ES-I3 (cell line): ENCODE data around the gene PLCXD1.
A peak's percentile ranks its signal among the peaks of the same experiment; 100 is the strongest.
"Not testable (repeated sequence)": the region's sequence is repeated elsewhere in the genome, so short reads cannot be mapped to it uniquely, and the experiment has no call there.

ENCODE experiments used
- H3K36me3 ChIP-seq: 2 replicates; pipeline ENCODE4 v1.6.1; 2013; ENCODE audit warnings: mild to moderate bottlenecking, low read length, control low read depth, moderate library complexity; ENCODE audit not compliant: insufficient read depth
- H3K4me1 ChIP-seq: 2 replicates; pipeline ENCODE4 v1.6.1; 2013; ENCODE audit warnings: mild to moderate bottlenecking, control low read depth, low read length; ENCODE audit not compliant: insufficient read depth
- H3K9ac ChIP-seq: 2 replicates; pipeline ENCODE4 v1.6.1; 2013; ENCODE audit warnings: low read depth, mild to moderate bottlenecking, low read length, moderate library complexity
- H3K9me3 ChIP-seq: 2 replicates; pipeline ENCODE4 v1.6.1; 2013; ENCODE audit warnings: mild to moderate bottlenecking, low read length, moderate library complexity; ENCODE audit not compliant: control insufficient read depth, insufficient read depth

Gene PLCXD1

DNA sequence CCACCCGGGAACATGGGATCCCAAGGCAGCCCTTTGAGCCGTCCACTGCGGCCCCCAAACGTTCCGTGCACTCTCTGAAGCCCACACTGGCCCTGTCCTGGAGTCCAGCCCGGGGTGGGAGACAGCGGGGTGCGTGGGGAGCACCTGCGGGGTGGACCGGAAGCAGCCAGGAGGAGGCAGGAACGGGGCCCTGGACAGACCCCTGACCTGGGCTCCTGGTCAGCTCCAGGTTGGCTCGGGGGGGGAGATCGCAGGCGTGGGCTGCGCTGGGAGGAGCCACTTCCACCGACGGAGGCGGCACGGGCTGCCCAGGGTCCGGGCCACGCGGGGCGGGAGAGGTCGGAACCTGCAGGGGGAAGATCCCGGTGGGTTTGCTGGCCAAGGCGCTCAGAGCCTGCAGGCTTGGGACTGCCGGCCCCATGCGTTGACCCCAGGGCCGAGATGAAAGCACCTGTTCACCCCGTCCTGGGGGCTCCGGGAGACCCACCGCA, 5.7 kb upstream of the PLCXD1 start:
- H3K9ac ChIP-seq = peak overlapping the region; percentile 70; the same call in 1 of the 2 replicates

DNA sequence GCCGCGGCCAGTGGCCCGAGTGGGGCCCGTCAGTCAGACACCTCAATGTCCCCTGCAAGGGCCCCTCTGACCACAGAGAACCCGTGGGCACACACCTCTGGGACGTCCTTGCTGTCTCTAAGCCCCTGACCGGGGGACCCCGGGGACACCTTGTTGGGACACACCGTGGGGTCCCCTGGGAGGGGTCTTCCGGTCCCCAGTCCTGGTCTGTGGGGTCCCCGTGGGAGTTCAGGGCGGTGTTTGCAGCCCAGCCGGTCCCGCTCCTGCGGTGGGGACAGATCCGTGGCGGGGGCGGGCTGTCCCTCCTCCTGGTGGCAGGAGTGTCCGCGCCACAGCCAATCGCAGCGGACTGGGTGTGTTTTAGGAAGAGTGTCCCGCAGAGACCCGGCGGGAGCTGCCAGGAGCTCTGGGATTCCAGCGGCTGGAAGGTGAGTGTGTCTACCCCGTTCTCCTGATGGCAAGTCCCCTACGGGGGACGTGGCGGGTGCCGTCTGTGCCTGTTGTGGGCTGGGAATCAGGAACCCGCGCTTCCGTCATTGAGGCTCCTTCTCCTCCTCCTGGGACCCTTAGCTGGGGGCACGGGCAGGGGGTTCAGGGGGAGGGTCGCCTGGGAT, 5.1 kb upstream of the PLCXD1 start:
- peak overlapping the region; percentile 70 for H3K9ac ChIP-seq

More for the DNA sequence above, 5.7 kb upstream of the PLCXD1 start:
- no peaks in the 10 kb centered on the region for H3K36me3 ChIP-seq
- no peaks in the 10 kb centered on the region for H3K9me3 ChIP-seq
- H3K4me1 ChIP-seq = peaks cover 15% of the 10 kb centered on the region; the same call in 1 of the 2 replicates

DNA sequence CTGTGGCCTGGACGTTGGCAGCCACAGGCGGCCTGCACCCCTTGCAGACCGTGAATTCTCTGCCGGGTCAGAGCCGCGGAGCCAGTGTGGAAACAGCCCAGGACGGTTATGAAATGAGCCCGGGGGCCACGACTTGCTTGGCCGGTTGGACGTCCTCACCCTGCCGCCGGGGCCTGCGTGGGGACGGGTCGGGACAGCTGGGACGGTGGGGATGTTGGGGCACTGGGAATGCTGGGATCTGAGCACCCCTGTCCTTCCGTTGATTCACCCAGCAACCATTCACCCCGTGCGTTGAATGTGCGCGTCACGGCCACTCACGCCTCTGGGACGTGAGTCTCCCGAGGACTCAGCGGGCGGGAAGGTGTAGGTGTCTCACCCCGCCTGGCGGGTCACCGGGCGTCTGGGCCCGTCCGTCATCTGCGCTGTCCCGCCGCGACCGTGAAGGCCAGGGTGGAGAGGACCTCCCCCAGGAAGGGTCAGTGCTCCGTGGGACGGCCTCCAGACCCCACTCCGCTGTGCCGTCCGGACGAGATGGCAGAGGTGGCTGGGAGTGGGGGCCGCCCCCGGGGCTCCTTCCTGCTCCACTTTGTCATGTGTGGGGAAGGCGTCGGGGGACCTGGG, 4.5 kb upstream of the PLCXD1 start:
- no peaks in the 10 kb centered on the region for H3K9me3 ChIP-seq
- peaks cover 11% of the 10 kb centered on the region; the same call in 1 of the 2 replicates for H3K4me1 ChIP-seq
- H3K36me3 ChIP-seq = no peaks in the 10 kb centered on the region
- peak overlapping the region; percentile 70 for H3K9ac ChIP-seq

More for the DNA sequence above, 5.1 kb upstream of the PLCXD1 start:
- Histone ChIP-seq H3K9me3 (no peaks in the 10 kb centered on the region), H3K36me3 (no peaks in the 10 kb centered on the region), H3K4me1 (peaks cover 11% of the 10 kb centered on the region; the same call in 1 of the 2 replicates)

DNA sequence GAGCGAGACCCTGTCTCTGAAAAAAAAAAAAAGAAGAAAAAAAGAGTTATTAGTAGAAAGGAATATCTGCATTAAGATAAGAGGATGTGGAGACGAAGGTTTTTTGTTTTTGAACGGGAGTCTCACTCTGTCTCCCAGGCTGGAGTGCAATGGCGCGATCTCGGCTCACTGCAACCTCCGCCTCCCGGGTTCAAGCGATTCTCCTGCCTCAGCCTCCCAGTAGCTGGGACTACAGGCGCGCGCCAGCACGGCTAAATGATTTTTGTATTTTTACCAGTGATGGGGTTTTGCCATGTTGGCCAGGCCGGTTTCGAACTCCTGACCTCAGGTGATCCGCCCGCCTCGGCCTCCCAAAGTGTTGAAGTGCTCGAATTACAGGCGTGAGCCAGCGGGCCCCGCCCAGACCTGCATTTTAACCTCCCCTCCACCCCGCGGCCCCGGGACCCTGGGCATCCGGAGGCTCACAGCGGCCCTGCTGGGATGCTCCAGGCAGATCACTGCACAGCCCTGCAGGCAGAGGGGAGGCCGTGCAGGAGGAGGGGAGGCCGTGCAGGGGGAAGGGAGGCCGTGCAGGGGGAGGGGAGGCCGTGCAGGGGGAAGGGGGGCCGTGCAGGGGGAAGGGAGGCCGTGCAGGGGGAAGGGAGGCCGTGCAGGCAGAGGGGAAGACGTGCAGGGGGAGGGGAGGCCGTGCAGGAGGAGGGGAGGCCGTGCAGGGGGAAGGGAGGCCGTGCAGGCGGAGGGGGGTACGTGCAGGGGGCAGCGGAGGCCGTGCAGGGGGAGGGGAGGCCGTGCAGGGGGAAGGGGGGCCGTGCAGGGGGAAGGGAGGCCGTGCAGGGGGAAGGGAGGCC, 1.2 kb upstream of the PLCXD1 start:
- peaks cover 11% of the 10 kb centered on the region; the same call in 1 of the 2 replicates for H3K4me1 ChIP-seq
- H3K9me3 ChIP-seq, H3K9ac ChIP-seq, H3K36me3 ChIP-seq: not testable (repeated sequence)

DNA sequence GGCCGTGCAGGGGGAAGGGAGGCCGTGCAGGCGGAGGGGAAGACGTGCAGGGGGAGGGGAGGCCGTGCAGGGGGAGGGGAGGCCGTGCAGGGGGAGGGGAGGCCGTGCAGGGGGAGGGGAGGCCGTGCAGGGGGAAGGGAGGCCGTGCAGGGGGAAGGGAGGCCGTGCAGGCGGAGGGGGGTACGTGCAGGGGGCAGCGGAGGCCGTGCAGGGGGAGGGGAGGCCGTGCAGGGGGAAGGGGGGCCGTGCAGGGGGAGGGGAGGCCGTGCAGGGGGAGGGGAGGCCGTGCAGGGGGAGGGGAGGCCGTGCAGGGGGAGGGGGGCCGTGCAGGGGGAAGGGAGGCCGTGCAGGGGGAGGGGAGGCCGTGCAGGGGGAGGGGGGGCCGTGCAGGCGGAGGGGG, 459 bp upstream of the PLCXD1 start:
- Histone ChIP-seq H3K36me3 (peaks cover 16% of the 10 kb centered on the region), H3K4me1 (peaks cover 11% of the 10 kb centered on the region; the same call in 1 of the 2 replicates)
- not testable (repeated sequence) for H3K9me3 ChIP-seq, H3K9ac ChIP-seq

DNA sequence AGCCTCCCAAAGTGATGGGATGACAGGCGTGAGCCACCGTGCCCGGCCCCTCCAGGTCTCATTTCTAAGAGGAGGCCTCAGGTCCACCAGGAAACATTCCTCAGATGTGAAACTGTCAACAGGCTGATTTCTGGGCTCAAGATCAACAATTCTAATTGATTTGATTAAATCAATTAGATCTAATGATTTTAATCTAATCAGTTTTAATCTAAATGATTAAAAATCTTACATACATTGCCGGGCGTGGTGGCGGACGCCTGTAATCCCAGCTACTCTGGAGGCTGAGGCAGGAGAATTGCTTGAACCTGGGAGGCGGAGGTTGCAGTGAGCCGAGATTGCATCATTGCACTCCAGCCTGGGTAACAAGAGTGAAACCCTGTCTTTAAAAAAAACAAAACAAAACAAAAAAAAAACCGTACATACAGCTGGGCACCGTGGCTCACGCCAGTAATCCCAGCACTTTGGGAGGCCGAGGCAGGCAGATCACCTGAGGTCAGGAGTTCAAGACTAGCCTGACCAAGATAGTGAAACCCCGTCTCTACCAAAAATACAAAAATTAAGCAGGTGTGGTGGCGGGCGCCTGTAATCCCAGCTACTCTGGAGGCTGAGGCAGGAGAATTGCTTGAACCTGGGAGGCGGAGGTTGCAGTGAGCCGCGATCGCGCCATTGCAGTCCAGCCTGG, 960 bp downstream of the PLCXD1 start:
- Histone ChIP-seq H3K36me3 (peaks cover 23% of the 10 kb centered on the region), H3K9ac (peak overlapping the region; percentile 85), H3K4me1 (peaks cover 11% of the 10 kb centered on the region; the same call in 1 of the 2 replicates)
- not testable (repeated sequence) for H3K9me3 ChIP-seq

DNA sequence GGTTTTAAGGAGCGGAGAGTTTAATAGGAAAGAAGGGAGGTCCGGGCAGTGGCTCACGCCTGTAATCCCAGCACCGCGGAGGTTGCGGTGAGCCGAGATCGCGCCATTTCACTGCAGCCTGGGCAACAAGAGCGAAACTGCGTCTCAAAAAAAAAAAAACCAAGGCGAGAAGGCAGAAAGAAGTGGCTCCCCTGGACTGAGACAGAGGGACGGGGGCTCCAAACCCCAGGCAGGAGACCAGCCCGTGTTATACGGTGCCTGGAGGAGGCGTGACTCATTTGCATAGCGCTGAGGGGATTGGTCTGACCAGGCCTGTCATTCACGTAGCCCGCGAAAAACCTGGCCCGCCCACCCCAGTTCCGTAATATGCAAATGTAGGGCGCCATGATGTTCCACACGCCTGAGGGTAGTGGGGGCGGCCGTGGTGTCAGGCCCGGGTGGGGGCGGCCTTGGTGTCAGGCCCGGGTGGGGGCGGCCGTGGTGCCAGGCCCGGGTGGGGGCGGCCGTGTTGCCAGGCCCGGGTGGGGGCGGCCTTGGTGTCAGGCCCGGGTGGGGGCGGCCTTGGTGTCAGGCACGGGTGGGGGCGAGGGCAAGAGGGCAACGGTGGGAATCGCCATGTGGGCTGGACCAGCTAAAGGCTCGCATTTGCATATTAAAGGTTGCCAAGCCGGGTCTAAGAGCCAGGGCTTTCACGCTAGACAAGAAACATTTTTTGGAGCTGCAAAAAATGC, 2.1 kb downstream of the PLCXD1 start:
- no peaks in the 10 kb centered on the region for H3K9me3 ChIP-seq
- peak overlapping the region; percentile 57 for H3K9ac ChIP-seq
- peaks cover 11% of the 10 kb centered on the region; the same call in 1 of the 2 replicates for H3K4me1 ChIP-seq
- H3K36me3 ChIP-seq = peaks cover 25% of the 10 kb centered on the region

DNA sequence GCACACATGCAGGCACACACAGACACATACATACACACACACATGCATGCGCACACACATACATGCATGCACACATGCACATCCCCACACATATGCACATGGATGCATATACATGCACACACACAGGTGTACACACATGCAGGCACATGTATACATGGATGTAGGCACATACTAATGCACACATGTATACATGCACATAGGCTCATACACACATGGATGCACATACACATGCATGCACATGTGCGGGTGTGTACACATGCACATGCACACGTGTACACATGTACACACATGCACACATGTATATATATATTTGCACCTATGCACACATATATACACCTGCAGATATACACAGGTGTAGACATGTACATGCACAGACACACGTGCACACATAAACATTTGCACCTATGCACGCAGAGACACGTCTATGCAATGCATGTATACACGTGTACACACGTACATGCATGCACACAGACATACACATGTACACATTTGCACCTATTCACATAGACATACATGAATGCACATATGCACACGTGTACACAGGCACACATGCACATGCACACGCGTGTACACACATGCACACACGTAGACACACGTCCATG, 4.0 kb downstream of the PLCXD1 start:
- no peak overlapping the region for H3K9ac ChIP-seq

DNA sequence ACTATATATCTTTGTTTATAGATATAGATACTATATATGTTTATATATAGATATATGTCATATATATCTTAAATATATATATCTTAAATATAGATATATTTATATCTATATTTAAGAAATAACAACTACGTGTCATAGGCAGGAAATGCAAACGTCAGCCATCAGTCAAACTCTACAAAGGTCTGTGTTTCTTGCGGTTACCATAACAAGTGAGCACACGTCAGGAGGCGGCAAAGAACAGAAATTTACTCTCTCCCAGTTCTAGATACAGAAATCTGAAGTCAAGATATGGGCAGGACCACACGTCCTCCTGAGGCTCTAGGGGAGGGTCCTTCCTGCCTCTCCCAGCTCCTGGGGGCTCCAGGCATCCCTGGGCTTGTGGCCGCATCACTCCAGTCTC, 6.5 kb downstream of the PLCXD1 start:
- Histone ChIP-seq H3K9ac (no peak overlapping the region), H3K36me3 (peaks cover 35% of the 10 kb centered on the region), H3K4me1 (no peaks in the 10 kb centered on the region), H3K9me3 (no peaks in the 10 kb centered on the region)

More for the DNA sequence above, 4.0 kb downstream of the PLCXD1 start:
- Histone ChIP-seq H3K36me3 (peaks cover 32% of the 10 kb centered on the region), H3K4me1 (no peaks in the 10 kb centered on the region), H3K9me3 (no peaks in the 10 kb centered on the region)

DNA sequence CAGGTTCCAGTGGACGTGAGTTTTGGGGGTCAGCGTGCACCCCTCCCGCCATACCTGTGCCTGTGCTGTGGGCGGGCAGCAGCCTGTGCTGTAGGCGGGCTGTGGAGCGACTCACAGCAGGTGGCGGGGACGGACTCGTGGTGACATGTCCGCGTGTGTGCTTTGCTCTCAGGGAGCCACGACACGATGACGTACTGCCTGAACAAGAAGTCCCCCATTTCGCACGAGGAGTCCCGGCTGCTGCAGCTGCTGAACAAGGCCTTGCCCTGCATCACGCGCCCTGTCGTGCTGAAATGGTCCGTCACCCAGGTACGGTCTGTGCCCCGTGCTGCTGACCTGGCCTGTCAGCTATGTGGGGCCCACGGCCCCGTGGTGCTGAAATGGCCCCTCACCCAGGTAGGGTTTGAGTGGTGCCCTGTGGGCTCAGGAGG, 7.4 kb downstream of the PLCXD1 start:
- Histone ChIP-seq H3K4me1 (no peaks in the 10 kb centered on the region), H3K9me3 (peaks cover under 1% of the 10 kb centered on the region; the same call in 1 of the 2 replicates), H3K9ac (no peak overlapping the region), H3K36me3 (peaks cover 43% of the 10 kb centered on the region)

DNA sequence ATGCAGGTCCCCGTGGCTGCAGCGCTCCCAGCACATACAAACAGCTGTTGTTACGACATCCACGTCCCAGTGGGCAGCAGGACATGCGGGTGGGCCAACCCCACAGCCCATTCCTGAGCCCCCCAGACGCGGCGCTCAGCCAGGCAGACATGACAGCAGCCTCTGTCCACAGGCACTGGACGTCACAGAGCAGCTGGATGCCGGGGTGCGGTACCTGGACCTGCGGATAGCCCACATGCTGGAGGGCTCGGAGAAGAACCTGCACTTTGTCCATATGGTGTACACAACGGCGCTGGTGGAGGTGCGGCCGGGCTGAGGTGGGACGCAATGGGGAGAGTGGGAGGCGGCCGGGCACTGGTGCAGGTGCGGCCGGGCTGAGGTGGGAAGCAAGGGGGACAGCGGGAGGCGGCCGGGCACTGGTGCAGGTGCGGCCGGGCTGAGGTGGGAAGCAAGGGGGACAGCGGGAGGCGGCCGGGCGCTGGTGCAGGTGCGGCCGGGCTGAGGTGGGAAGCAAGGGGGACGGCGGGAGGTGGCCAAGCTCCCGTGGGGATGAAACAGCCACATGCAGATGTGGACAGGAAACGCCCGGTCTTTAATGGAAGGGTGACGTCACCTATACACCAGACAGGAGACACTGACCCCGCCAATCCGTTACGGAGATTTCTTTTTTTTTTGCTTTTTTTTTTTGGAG, 9.4 kb downstream of the PLCXD1 start:
- peaks cover 33% of the 10 kb centered on the region for H3K36me3 ChIP-seq
- H3K9me3 ChIP-seq = peaks cover 3% of the 10 kb centered on the region; the same call in 1 of the 2 replicates
- H3K4me1 ChIP-seq = no peaks in the 10 kb centered on the region
- no peak overlapping the region for H3K9ac ChIP-seq

DNA sequence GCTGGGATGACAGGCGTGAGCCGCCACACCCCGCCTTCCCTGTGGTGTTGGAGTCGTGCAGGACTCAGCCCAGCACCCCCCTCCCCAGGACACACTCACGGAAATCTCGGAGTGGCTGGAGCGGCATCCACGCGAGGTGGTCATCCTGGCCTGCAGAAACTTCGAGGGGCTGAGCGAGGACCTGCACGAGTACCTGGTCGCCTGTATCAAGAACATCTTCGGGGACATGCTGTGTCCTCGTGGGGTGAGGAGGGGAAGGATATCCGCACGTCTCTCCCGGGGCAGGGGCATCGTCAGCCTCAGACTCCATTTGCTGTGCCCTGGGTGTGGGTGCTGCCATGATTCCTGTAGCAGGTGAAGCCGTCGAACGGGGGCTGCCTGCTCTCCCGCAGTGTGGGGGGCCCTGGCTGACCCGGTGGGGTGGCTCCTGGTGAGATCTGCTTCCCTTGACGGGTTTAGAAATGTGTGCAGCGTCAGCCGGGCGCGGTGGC, 10.3 kb downstream of the PLCXD1 start:
- H3K9me3 ChIP-seq = peaks cover 3% of the 10 kb centered on the region; the same call in 1 of the 2 replicates
- no peaks in the 10 kb centered on the region for H3K4me1 ChIP-seq
- peaks cover 33% of the 10 kb centered on the region for H3K36me3 ChIP-seq
- no peak overlapping the region for H3K9ac ChIP-seq
